GM21723 (cell line): Measurements from ENCODE around the gene WDR7.

Source experiments
- ATAC-seq: cut with Tn5 transposase; IDR thresholded peaks from one replicate; pipeline ENCODE4 v1.9.1; 2021; ENCODE audit warnings: mild to moderate bottlenecking, moderate library complexity; ENCODE audit not compliant: unreplicated experiment

WDR7 gene

GRCh38 chr18:56982766-56983165, 331.6 kb downstream of the WDR7 start:
- no peak for ATAC-seq

- ATAC-seq = no peak
Observed at GRCh38 chr18:56983275-56983992, 332.3 kb downstream of the WDR7 start.

- ATAC-seq = no peak
Observed at GRCh38 chr18:56984731-56985130, 333.6 kb downstream of the WDR7 start.

GRCh38 chr18:56986829-56987228, 335.7 kb downstream of the WDR7 start:
- ATAC-seq = no peak

- ATAC-seq = no peak
Observed at GRCh38 chr18:56987236-56987635, 336.1 kb downstream of the WDR7 start.

GRCh38 chr18:56988022-56988421, 336.9 kb downstream of the WDR7 start:
- ATAC-seq = no peak

- no peak for ATAC-seq
Observed at GRCh38 chr18:56990678-56991077, 339.5 kb downstream of the WDR7 start.

GRCh38 chr18:56992777-56993176, 341.6 kb downstream of the WDR7 start:
- no peak for ATAC-seq

- no peak for ATAC-seq
Observed at GRCh38 chr18:56995579-56996188, 344.5 kb downstream of the WDR7 start.

GRCh38 chr18:56997200-56997599, 346.0 kb downstream of the WDR7 start:
- ATAC-seq = no peak

GRCh38 chr18:56999823-57000222, 348.7 kb downstream of the WDR7 start:
- no peak for ATAC-seq

- no peak for ATAC-seq
Observed at GRCh38 chr18:57002627-57003026, 351.5 kb downstream of the WDR7 start.

GRCh38 chr18:57003342-57003741, 352.2 kb downstream of the WDR7 start:
- ATAC-seq = no peak

GRCh38 chr18:57004366-57005121, 353.4 kb downstream of the WDR7 start:
- ATAC-seq = peak; percentile 96

GRCh38 chr18:57008001-57008686, 357.0 kb downstream of the WDR7 start:
- ATAC-seq = no peak

- no peak for ATAC-seq
Observed at GRCh38 chr18:57009844-57010243, 358.7 kb downstream of the WDR7 start.

GRCh38 chr18:57014772-57015413, 363.7 kb downstream of the WDR7 start:
- ATAC-seq = no peak

GRCh38 chr18:57015451-57015850, 364.3 kb downstream of the WDR7 start:
- no peak for ATAC-seq

GRCh38 chr18:57018845-57019244, 367.7 kb downstream of the WDR7 start:
- ATAC-seq = no peak

- no peak for ATAC-seq
Observed at GRCh38 chr18:57022716-57023115, 371.6 kb downstream of the WDR7 start.
